WI38 (cell line): ENCODE data around the gene SUGCT.

Experiments
- H3K4me3 ChIP-seq: 2 replicates; pipeline ENCODE4 v1.5.1; 2011; ENCODE audit warnings: low read depth, mild to moderate bottlenecking, control low read depth, low read length
- TF ChIP-seq, protein P1 (sequence below): IDR thresholded peaks from 2 replicates; pipeline ENCODE4 v1.5.1; 2012; ENCODE audit warnings: low read depth, mild to moderate bottlenecking, control low read depth, low read length

The SUGCT gene

DNA sequence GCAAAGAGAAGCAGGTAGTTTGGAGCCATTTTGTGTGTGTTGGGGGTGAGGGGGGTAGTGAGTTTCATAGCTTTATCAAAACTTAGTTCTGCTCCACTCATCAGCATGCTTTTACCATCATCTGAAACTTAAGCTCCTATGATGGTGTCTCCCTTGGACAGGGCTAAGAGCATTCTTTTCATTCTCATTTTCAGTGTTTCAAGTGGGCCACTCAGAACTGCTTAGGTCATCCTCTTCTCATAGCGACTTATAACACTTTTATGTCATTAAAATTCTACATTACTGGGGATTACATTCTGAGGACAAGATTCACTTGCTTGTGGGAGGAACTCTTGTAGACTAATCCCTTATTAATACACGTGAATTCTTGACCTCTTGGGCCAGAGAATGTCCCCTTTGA is 649.4 kb downstream of the SUGCT start:
- TF ChIP-seq, protein P1, sequence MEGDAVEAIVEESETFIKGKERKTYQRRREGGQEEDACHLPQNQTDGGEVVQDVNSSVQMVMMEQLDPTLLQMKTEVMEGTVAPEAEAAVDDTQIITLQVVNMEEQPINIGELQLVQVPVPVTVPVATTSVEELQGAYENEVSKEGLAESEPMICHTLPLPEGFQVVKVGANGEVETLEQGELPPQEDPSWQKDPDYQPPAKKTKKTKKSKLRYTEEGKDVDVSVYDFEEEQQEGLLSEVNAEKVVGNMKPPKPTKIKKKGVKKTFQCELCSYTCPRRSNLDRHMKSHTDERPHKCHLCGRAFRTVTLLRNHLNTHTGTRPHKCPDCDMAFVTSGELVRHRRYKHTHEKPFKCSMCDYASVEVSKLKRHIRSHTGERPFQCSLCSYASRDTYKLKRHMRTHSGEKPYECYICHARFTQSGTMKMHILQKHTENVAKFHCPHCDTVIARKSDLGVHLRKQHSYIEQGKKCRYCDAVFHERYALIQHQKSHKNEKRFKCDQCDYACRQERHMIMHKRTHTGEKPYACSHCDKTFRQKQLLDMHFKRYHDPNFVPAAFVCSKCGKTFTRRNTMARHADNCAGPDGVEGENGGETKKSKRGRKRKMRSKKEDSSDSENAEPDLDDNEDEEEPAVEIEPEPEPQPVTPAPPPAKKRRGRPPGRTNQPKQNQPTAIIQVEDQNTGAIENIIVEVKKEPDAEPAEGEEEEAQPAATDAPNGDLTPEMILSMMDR: no peak
- no peak overlapping the region for H3K4me3 ChIP-seq

DNA sequence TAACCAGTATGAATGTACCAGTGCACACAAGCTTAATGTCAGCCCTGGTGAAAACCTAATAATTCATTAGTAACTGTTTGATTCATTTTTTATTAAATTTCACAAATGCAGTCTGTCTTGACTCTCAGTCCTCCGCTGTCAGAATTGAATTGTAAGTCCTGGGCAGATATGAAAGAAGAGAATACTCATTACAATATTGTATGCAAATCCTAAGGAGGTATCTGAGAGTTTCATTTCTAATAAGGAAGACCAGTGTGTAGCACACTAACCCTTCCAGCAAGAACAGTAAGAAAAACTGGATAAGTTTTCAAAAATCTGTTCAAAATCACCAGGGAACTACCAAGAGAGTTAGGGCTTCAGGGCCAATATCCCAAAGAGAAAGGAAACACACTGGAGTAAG is 652.1 kb downstream of the SUGCT start:
- TF ChIP-seq, protein P1: no peak

DNA sequence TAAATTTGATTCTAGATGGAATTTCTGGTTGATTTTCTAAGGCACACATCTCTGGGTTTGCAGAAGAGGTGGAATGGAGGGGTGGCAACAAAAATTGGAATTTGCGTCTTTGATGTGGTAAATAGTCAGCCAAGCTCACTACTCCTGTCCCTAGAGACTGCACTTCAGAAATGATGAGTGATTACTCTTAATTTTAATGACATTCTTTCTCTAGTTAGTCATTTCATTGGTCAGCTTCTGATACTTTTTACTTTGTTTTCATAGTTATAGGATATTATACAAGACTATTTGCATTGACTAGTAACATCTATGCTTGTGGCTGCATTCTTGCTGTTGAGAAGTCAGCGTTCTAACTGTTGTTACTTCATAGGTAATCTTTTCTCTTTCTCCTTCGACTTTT is 658.3 kb downstream of the SUGCT start:
- TF ChIP-seq, protein P1: no peak
- H3K4me3 ChIP-seq: no peak overlapping the region

More for the DNA sequence above, 652.1 kb downstream of the SUGCT start:
- H3K4me3 ChIP-seq: no peak overlapping the region

DNA sequence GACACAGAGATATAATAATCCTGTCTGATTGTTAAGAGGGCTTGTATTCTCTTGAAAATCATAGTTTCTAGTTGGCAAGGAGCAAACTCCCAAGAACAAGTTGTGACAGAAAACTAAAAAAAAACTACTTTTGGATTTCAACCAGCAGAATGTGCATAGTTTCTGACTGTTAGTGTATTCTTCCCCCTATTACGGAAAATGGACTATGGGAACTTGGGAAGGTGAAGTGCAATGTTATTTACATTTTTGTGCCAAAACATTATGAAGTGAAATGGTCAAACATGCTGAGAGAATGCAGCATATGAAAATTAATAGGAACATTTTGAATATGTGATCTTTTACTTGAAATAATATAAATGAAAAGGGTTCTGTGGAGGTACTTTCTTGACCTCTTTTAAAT is 660.8 kb downstream of the SUGCT start:
- TF ChIP-seq, protein P1: no peak
- no peak overlapping the region for H3K4me3 ChIP-seq

DNA sequence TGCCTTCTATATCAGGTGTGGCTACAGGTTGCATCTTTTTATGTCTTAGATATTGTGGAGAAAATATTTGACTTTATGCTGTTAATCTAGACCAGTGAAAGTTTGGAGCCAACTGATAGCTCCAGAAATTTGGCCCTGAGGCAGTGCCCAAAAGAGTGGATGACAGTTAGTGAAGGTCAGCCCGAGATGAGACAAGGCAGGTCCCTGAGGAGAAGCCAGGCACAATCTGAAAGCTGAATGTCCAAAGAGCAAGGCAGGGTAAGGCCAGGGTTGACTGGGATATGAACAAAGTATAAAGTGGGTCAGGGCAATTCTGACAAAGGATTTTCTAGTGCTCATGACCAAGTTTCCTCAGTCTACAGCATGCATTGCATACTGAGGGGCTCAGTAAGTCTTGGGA is 661.9 kb downstream of the SUGCT start:
- no peak overlapping the region for H3K4me3 ChIP-seq
- TF ChIP-seq, protein P1: no peak

DNA sequence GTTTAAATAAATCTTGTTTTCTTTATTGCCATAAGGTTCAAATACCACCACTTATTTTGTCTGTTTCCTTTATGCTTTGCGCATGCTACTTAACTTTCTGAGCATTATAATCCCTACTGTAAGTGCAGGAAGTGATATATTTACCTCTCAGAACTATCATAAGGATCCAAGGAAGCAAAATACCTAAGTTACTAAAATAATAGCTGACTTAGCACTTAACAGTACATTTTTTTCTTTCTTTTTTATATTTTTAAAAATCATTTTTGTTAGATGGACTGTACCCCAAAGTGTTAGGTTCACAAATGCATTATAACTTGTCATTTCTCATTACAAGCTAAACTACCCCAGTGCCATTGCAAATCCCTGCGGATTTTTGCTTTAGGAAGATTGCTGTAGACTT is 663.8 kb downstream of the SUGCT start:
- H3K4me3 ChIP-seq: no peak overlapping the region
- TF ChIP-seq, protein P1: no peak

DNA sequence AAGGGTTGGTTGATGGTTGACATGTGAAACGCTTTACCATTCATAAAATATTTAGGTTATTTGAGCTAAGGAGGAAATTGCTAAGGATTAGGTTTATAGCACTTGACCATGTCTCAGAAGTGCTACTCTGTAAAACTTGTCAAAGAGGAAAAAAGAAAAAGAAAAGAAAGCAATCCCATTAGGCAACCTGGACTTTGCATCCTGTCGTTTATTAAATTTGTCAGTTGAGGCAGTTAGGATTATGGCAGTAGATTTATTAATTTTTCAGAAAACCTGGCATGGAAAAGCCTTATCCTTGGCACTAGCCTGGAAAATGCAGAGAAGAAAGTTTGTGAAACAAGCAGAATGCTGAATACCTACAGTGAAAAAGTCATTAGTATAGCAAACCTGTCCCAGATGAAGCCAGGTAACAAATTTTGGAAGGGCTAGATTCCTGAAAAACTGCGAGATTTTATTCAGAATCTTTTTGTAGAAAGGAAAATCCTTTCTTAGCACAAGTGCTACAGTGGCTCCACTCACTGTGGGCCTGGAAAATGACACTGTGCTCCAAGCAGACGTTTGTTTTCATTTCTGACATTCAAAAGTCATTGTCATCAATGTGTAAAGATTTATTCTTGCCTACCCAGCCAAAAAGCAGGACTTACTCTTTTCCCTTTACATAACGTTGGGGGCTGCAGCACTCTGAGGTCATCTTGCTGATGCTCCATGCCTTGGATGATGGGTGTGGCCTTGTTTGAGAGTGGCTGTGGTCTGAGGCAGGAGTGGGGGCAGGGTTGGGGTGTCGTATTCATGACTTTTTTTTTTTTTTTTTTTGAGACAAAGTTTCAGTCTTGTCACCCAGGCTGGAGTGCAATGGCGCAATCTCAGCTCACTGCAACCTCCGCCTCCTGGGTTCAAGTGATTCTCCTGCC is 664.9 kb downstream of the SUGCT start:
- TF ChIP-seq, protein P1: no peak
- H3K4me3 ChIP-seq: no peak overlapping the region
